HFFc6 (cell line): ENCODE results near the gene PNISR. TPM values are rescaled to one million over a fixed set of nuclear protein-coding genes. Genes with fewer than 3 reads are reported as not detected.

Source experiments
- DNase-seq: peaks from one replicate; pipeline ENCODE4 v3.0.0-alpha.2; 2018
- H3K27ac Mint-ChIP-seq: 2 replicates; pipeline ENCODE4 v1.8.0; 2020; ENCODE audit warnings: mild to moderate bottlenecking, mixed read lengths
- H3K27me3 Mint-ChIP-seq: 2 replicates; pipeline ENCODE4 v1.8.0; 2021; ENCODE audit warnings: mild to moderate bottlenecking, moderate library complexity, mixed read lengths; ENCODE audit not compliant: insufficient read depth
- H3K36me3 Mint-ChIP-seq: 2 replicates; pipeline ENCODE4 v1.8.0; 2021; ENCODE audit warnings: low read depth, mixed read lengths
- H3K4me1 Mint-ChIP-seq: 2 replicates; pipeline ENCODE4 v1.8.0; 2020; ENCODE audit warnings: low read depth, mixed read lengths
- H3K4me3 Mint-ChIP-seq: 2 replicates; pipeline ENCODE4 v1.8.0; 2020; ENCODE audit warnings: mild to moderate bottlenecking, moderate library complexity, mixed read lengths
- H3K9me3 Mint-ChIP-seq: 2 replicates; pipeline ENCODE4 v1.8.0; 2020; ENCODE audit warnings: mild to moderate bottlenecking, mixed read lengths
- total RNA-seq, 6 experiments: library from RNA; stranded (reverse); fragmentation: NEBNext Ultra II Directional; extraction: Animal tissue kit (Norgen Biotek cat#: 25700); gene quantifications; 2 replicates in 1 of 6; 3 replicates in 5 of 6; pipeline ENCODE4 v1.2.3, GENCODE V29; 2021
- TF ChIP-seq, protein P1 (sequence below): fragments of 200-600 bp; sonication (generic); IDR thresholded peaks from 2 replicates; pipeline ENCODE4 v1.5.0; 2021; ENCODE audit warnings: antibody characterized with exemption, mild to moderate bottlenecking

PNISR gene
- total RNA-seq, 6 experiments from 2014 or later: 40.9 to 51.3 (median 45.2) TPM

DNA sequence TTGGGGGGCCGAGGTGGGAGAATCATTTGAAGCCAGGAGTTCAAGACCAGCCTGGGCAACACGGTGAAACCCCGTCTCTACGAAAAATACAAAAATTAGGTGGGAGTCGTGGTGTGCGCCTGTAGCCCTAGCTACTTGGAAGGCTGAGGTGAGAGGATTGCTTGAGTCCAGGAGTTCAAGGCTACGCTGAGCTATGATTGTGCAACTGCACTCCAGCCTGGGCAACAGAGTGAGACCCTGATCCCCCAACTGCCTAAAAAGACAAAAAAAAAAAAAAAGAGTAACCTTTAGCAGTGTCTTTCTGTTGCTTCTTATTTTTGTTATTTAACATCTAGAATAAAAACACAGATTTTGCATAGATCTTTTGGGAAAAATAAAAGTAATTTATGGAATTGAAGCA is 18.0 kb downstream of the PNISR start:
- no peak overlapping the region for H3K27ac Mint-ChIP-seq
- H3K4me3 Mint-ChIP-seq: no peak overlapping the region
- TF ChIP-seq, protein P1, sequence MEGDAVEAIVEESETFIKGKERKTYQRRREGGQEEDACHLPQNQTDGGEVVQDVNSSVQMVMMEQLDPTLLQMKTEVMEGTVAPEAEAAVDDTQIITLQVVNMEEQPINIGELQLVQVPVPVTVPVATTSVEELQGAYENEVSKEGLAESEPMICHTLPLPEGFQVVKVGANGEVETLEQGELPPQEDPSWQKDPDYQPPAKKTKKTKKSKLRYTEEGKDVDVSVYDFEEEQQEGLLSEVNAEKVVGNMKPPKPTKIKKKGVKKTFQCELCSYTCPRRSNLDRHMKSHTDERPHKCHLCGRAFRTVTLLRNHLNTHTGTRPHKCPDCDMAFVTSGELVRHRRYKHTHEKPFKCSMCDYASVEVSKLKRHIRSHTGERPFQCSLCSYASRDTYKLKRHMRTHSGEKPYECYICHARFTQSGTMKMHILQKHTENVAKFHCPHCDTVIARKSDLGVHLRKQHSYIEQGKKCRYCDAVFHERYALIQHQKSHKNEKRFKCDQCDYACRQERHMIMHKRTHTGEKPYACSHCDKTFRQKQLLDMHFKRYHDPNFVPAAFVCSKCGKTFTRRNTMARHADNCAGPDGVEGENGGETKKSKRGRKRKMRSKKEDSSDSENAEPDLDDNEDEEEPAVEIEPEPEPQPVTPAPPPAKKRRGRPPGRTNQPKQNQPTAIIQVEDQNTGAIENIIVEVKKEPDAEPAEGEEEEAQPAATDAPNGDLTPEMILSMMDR: no peak
- peaks cover 43% of the 10 kb centered on the region for H3K36me3 Mint-ChIP-seq
- no peaks in the 10 kb centered on the region for H3K4me1 Mint-ChIP-seq
- no peaks in the 10 kb centered on the region for H3K9me3 Mint-ChIP-seq
- no peaks in the 10 kb centered on the region for H3K27me3 Mint-ChIP-seq
- no peak for DNase-seq

DNA sequence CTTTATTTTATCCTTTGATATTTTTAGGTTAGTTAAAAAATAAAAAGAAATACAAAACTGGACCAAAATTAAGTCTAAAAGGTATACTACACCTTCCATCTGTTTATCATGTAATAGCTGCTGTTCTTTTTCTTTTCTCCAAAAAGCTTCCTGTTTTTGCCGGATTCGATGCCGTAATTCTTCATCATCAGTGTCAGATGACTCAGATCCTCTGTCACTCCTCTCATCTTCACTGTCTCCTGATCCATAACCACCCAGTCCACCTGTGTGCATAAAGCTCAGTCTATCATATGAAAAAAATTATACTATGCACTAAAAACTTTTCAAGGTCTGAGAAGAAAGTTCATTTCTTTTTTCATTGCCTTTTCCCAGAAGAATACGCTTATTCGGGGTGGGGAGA is 22.7 kb downstream of the PNISR start:
- H3K27me3 Mint-ChIP-seq: no peaks in the 10 kb centered on the region
- H3K4me3 Mint-ChIP-seq: no peak overlapping the region
- H3K9me3 Mint-ChIP-seq: no peaks in the 10 kb centered on the region
- TF ChIP-seq, protein P1: no peak
- DNase-seq: no peak
- H3K36me3 Mint-ChIP-seq: peaks cover 42% of the 10 kb centered on the region
- no peaks in the 10 kb centered on the region for H3K4me1 Mint-ChIP-seq
- H3K27ac Mint-ChIP-seq: no peak overlapping the region

DNA sequence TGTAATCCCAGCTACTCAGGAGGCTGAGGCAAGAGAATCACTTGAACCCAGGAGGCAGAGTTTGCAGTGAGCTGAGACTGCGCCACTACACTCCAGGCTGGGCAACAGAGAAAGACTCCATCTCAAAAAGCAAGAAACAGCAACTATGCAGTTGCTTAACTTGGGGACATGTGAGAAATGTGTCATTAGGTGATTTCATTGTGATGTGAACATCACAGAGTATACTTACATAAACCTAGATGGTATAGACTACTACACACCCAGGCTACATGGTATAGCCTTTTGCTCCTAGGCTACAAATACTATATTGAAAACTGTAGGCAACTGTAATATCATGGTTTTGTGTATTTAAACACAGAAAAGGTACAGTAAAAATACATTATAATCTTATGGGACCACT is 27.8 kb downstream of the PNISR start:
- no peak overlapping the region for H3K4me3 Mint-ChIP-seq
- no peak overlapping the region for H3K27ac Mint-ChIP-seq
- TF ChIP-seq, protein P1: no peak
- H3K36me3 Mint-ChIP-seq: peaks cover 30% of the 10 kb centered on the region
- no peaks in the 10 kb centered on the region for H3K9me3 Mint-ChIP-seq
- DNase-seq: no peak
- peaks cover 13% of the 10 kb centered on the region for H3K4me1 Mint-ChIP-seq
- H3K27me3 Mint-ChIP-seq: peaks cover 6% of the 10 kb centered on the region; the same call in 1 of the 2 replicates

DNA sequence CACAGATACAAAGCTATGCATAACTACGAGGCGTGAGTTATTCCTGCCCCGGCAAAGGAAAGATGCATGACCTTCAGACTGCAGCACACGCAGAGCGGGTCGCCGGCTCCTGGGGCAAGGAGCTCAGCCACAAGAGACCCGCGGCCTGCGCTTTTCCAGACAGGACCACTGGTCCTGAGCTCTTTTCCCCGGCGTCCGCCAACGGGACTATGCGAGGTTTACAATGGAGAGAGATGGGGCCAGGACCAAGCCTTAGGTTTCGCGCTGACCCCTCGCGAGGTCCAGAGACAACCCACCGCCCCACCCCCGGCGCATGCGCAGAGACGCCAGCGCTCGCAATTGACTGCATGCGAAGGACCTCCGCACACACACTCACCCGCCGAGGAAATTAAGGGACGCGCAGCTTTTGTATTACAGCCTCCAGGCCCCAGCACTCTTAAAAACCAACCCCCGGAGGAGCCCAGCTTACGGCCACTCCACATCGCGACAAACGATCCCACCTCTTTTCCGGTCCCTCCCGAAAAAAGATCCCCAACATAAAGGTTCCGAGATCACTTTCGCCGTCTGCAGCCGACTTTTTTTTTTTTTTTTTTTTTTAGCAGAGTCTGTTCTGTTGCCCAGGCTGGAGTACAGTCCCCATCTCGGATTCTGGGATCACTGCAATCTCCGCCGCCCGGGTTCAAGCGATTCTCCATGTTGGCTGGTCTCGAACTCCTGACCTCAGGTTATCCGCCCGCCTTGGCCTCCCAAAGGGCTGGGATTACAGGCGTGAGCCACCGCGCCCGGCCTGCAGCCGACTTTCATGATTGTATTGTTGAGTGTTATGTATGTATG is 31.2 kb downstream of the PNISR start, which contains the start of gene COQ3:
COQ3 (minus strand) TSS at position 498 of the 834 bp plus-strand sequence; CDS start at position 482, 16 bp downstream.
- Mint-ChIP-seq H3K4me3 (peak within 1 kb of the TSS; percentile 99), H3K36me3 (0 out of 2 replicates have a peak, but pooled peaks cover 8% of the 10 kb centered on the region)
- TF ChIP-seq, protein P1: no peak

DNA sequence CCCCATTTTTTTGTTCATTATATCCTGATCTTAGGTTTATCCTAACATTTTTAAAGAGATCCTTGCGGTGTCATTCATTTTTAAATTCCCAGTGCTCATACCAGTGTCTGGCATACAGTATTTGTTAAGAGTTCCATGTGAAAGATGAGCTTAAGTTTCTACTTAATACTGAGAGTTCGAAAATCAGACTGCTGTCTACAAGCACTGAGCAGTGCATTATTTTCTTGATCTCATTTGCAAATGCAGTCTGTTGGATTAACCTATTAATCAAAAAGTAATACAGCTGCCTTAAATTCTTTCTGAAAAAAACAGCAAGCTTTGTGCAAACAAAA is 31.8 kb downstream of the PNISR start:
- peaks cover 14% of the 10 kb centered on the region for H3K4me1 Mint-ChIP-seq
- H3K27me3 Mint-ChIP-seq: peaks cover 6% of the 10 kb centered on the region; the same call in 1 of the 2 replicates
- peak overlapping the region; percentile 99 for H3K27ac Mint-ChIP-seq
- H3K4me3 Mint-ChIP-seq: peak overlapping the region; percentile 99
- H3K9me3 Mint-ChIP-seq: no peaks in the 10 kb centered on the region
- DNase-seq: no peak
- 0 out of 2 replicates have a peak, but pooled peaks cover 8% of the 10 kb centered on the region for H3K36me3 Mint-ChIP-seq
- TF ChIP-seq, protein P1: no peak

More for the DNA sequence above, 31.2 kb downstream of the PNISR start, which contains the start of gene COQ3:
- H3K9me3 Mint-ChIP-seq: no peaks in the 10 kb centered on the region
- H3K4me1 Mint-ChIP-seq: peaks cover 14% of the 10 kb centered on the region
- peak within 1 kb of the TSS; percentile 99 for H3K27ac Mint-ChIP-seq
- peak; percentile 61 for DNase-seq
- peaks cover 6% of the 10 kb centered on the region; the same call in 1 of the 2 replicates for H3K27me3 Mint-ChIP-seq
